Neutrophil (primary cell): ENCODE data around the gene RIMKLA.

ENCODE experiments used
- H3K27ac ChIP-seq: fragments of 200-600 bp; sonication (generic); 2 replicates; pipeline ENCODE4 v1.5.1; 2016; ENCODE audit warnings: mild to moderate bottlenecking, moderate library complexity
- H3K27me3 ChIP-seq: fragments of 200-600 bp; sonication (generic); 2 replicates; pipeline ENCODE4 v1.6.0; 2016; ENCODE audit warnings: mild to moderate bottlenecking
- H3K36me3 ChIP-seq: fragments of 200-600 bp; sonication (generic); 2 replicates; pipeline ENCODE4 v1.5.1; 2017
- H3K4me1 ChIP-seq, 2 experiments: fragments of 200-600 bp in 1 of 2; sonication (generic) in 1 of 2; 1 replicate in 1 of 2; 2 replicates in 1 of 2; pipeline versions ENCODE4 v1.5.1 to v1.6.1; 2013 to 2016; ENCODE audit warnings: low read depth in 1 of 2, low read length in 1 of 2, mild to moderate bottlenecking in 1 of 2, moderate library complexity in 1 of 2; ENCODE audit not compliant: control insufficient read depth in 1 of 2, insufficient read depth in 1 of 2
- H3K4me3 ChIP-seq, 2 experiments: fragments of 200-600 bp in 1 of 2; sonication (generic) in 1 of 2; 1 replicate in 1 of 2; 2 replicates in 1 of 2; pipeline ENCODE4 v1.5.1; 2013 to 2016; ENCODE audit warnings: low read depth in 1 of 2, low read length in 1 of 2, mild to moderate bottlenecking in 1 of 2, moderate library complexity in 1 of 2
- H3K9me3 ChIP-seq: fragments of 200-600 bp; sonication (generic); 2 replicates; pipeline ENCODE4 v1.5.1; 2016
- CTCF ChIP-seq: fragments of 200-600 bp; sonication (generic); IDR thresholded peaks from 2 replicates; pipeline ENCODE4 v1.5.1; 2016; ENCODE audit warnings: antibody characterized with exemption

RIMKLA gene

GRCh38 chr1:42418516-42418915 is 37.9 kb downstream of the RIMKLA start:
- H3K27ac ChIP-seq, result no peak overlapping the region
- TF ChIP-seq CTCF, result no peak
- no peaks in the 10 kb centered on the region for H3K36me3 ChIP-seq
- H3K4me1 ChIP-seq, result no peaks in the 10 kb centered on the region
- no peaks in the 10 kb centered on the region for H3K9me3 ChIP-seq
- H3K27me3 ChIP-seq, result peaks cover 4% of the 10 kb centered on the region
- no peak overlapping the region for H3K4me3 ChIP-seq

DNA sequence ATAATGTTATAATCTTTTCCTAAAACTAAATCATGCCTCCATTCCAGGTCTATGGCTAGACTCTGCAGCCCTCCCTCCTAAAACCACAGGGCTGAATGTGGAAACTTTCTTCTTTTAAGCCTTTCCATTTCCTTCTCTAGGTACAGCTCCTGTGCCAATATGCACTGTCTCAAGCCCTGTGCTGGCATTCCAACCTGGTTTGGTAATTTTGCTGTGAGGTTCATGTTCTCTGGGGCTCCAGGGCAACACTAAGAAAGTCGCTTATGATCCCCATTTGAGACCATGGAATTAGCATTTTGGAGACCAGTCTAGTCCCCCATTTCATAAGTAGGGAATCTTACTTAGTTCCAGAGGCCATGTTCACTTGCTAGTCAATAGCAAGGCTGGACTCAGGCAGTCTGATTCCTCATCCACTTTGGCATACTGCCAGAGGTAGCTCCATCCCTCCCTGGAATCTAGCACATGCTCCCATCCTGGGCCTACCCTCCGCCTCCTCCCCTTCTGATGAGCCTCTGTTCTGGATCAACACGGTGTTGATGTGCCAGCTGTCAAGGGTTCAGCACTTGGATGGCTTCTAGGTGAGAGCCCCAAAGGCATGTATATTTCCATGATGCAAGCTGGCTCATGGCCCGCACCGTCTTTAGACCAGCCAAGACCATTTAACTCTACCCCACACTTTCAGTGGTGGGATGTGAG is 38.7 kb downstream of the RIMKLA start:
- no peak for TF ChIP-seq CTCF
- no peak overlapping the region for H3K27ac ChIP-seq
- no peak overlapping the region for H3K4me3 ChIP-seq
- H3K4me1 ChIP-seq, result no peaks in the 10 kb centered on the region
- no peaks in the 10 kb centered on the region for H3K36me3 ChIP-seq
- H3K9me3 ChIP-seq, result no peaks in the 10 kb centered on the region
- H3K27me3 ChIP-seq, result peaks cover 4% of the 10 kb centered on the region

DNA sequence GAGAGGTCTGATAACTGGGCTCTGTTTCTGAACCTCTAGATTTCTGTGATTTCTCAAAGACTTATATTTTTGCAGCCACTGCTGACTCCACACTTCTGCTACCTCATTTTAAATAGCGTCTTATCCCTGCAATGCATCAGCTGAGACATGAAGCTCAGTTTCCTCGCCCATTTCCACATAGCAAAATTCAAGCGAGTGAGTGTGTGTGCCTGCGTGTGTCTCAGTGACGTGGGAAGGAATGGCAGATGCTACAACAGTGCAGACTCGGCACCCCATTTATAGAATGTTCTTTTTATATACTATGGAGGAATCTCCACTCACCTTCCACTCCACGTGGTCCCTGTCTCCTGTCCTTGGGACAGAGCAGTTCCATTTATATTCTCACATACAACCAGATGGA is 39.5 kb downstream of the RIMKLA start:
- Histone ChIP-seq H3K9me3 (no peaks in the 10 kb centered on the region), H3K36me3 (no peaks in the 10 kb centered on the region), H3K4me1 (no peaks in the 10 kb centered on the region), H3K27ac (no peak overlapping the region), H3K27me3 (peaks cover 4% of the 10 kb centered on the region), H3K4me3 (no peak overlapping the region)
- TF ChIP-seq CTCF, result no peak

GRCh38 chr1:42420911-42421585 is 40.5 kb downstream of the RIMKLA start:
- no peaks in the 10 kb centered on the region for H3K4me1 ChIP-seq
- no peak overlapping the region for H3K4me3 ChIP-seq
- H3K9me3 ChIP-seq, result no peaks in the 10 kb centered on the region
- TF ChIP-seq CTCF, result no peak
- H3K36me3 ChIP-seq, result no peaks in the 10 kb centered on the region
- H3K27ac ChIP-seq, result no peak overlapping the region
- peaks cover 4% of the 10 kb centered on the region for H3K27me3 ChIP-seq

GRCh38 chr1:42422737-42423136 is 42.1 kb downstream of the RIMKLA start:
- Histone ChIP-seq H3K4me1 (no peaks in the 10 kb centered on the region), H3K27ac (no peak overlapping the region), H3K27me3 (peaks cover 4% of the 10 kb centered on the region), H3K9me3 (no peaks in the 10 kb centered on the region), H3K4me3 (no peak overlapping the region), H3K36me3 (no peaks in the 10 kb centered on the region)
- TF ChIP-seq CTCF, result no peak
